Spleen (tissue), 13 donors: Measurements from ENCODE around the gene OTUD6A. TPM values are rescaled to one million over a fixed set of nuclear protein-coding genes. Genes with fewer than 3 reads are reported as not detected.

ENCODE experiments used
- DNase-seq: peaks from one replicate; pipeline ENCODE4 v3.0.0-alpha.2; 2020
- H3K27ac ChIP-seq, 8 donors: fragments of 200-600 bp; sonication (generic) in 7 of 8; 1 replicate in 4 of 8; 2 replicates in 4 of 8; pipeline versions ENCODE4 v1.5.0 to v1.8.0; 2016 to 2021; ENCODE audit warnings: inconsistent platforms in 4 of 8, mild to moderate bottlenecking in 4 of 8, moderate library complexity in 1 of 8
- H3K27me3 ChIP-seq, 7 donors: fragments of 200-600 bp; sonication (generic) in 6 of 7; replicated peaks in 1 of 7; 1 replicate in 4 of 7; 2 replicates in 3 of 7; pipeline versions ENCODE4 v1.5.0 to v1.8.0; 2016 to 2021; ENCODE audit warnings: inconsistent platforms in 3 of 7, mild to moderate bottlenecking in 1 of 7
- H3K36me3 ChIP-seq, 6 donors: fragments of 200-600 bp; sonication (generic) in 5 of 6; 1 replicate in 4 of 6; 2 replicates in 2 of 6; pipeline versions ENCODE4 v1.5.0 to v1.8.0; 2016 to 2021; ENCODE audit warnings: inconsistent platforms in 2 of 6
- H3K4me1 ChIP-seq, 6 donors: fragments of 200-600 bp; sonication (generic) in 5 of 6; 1 replicate in 3 of 6; 2 replicates in 3 of 6; pipeline versions ENCODE4 v1.5.0 to v1.8.0; 2016 to 2021; ENCODE audit warnings: inconsistent platforms in 3 of 6
- H3K4me3 ChIP-seq, 8 donors: fragments of 200-600 bp; sonication (generic) in 7 of 8; 1 replicate in 4 of 8; 2 replicates in 4 of 8; pipeline versions ENCODE4 v1.5.0 to v1.8.0; 2016 to 2021; ENCODE audit warnings: inconsistent platforms in 4 of 8, mild to moderate bottlenecking in 4 of 8, moderate library complexity in 2 of 8
- H3K9me3 ChIP-seq, 8 donors: fragments of 200-600 bp; sonication (generic) in 7 of 8; 1 replicate in 4 of 8; 2 replicates in 4 of 8; pipeline versions ENCODE4 v1.5.0 to v1.8.0; 2016 to 2021; ENCODE audit warnings: inconsistent platforms in 4 of 8
- CTCF ChIP-seq, 11 experiments: fragments of 200-600 bp in 7 of 11; fragments of 450-650 bp in 4 of 11; sonication (generic) in 4 of 11; IDR thresholded peaks in 8 of 11; conservative IDR thresholded peaks in 3 of 11; 1 replicate in 7 of 11; 2 replicates in 4 of 11; pipeline versions ENCODE4 v1.4.0 to v1.8.0; 2016 to 2021; ENCODE audit warnings: antibody characterized with exemption in 11 of 11, inconsistent platforms in 4 of 11, mild to moderate bottlenecking in 1 of 11
- POLR2A ChIP-seq, 3 donors: fragments of 450-650 bp; IDR thresholded peaks; one replicate each; pipeline ENCODE4 v1.5.1; 2017; ENCODE audit warnings: antibody characterized with exemption in 3 of 3, mild to moderate bottlenecking in 1 of 3
- POLR2AphosphoS5 ChIP-seq, 3 donors: sonication (generic); formaldehyde crosslinking; IDR thresholded peaks; one replicate each; pipeline ENCODE4 v1.5.1; 2017; ENCODE audit warnings: antibody characterized with exemption in 3 of 3
- WGBS, 5 donors: extraction: QIAGEN DNeasy Blood & Tissue Kit in 3 of 5; methylation state at CpG; one replicate each; pipeline versions ENCODE4 v1.1.5 to v1.1.7; 2013 to 2018; 5-methylcytosine and 5-hydroxymethylcytosine counted together
- intact Hi-C: fragments of 100-400 bp; cut with DNase I; formaldehyde crosslinking; loops from one replicate; pipeline ENCODE4 v1.15.0; 2023; ENCODE audit warnings: low total_unique reads
- long read RNA-seq, 2 donors: transcript quantifications; one replicate each; lab custom pipeline, GENCODE V29; 2026
- polyA plus RNA-seq, 3 donors: library from polyadenylated mRNA; stranded (reverse); fragments of 200-250 nt; gene quantifications; one replicate each; pipeline ENCODE4 v1.2.1, GENCODE V29; 2013
- total RNA-seq, 7 donors: library from RNA; depleted of rRNA in 3 of 7; stranded (reverse); fragments of >200 nt in 3 of 7; fragmentation: NEBNext Ultra II Directional in 4 of 7; extraction: Animal tissue kit (Norgen Biotek cat#: 25700) in 4 of 7; gene quantifications; one replicate each; pipeline versions ENCODE4 v1.1.0 to v1.2.1, GENCODE V29; 2016 to 2021
- donor health status: healthy with polysubstance abuse.
- donor health status: DM: no; HTN: no; CAD: no; lungs with moderate emphysema.
- donor health status: DM: no; HTN: no; CAD: no.
- donor health status: Bipolar disorder and iron deficiency.
- donor health status: healthy.
- donor health status: DM: no; HTN: no; CAD: no.
- donor health status: DM: yes; HTN: yes; CAD: no.

The OTUD6A gene
- total RNA-seq (not detected), polyA plus RNA-seq (not detected)
- long read RNA-seq, donor 1, result 0 reads
- long read RNA-seq, donor 2, result 0 reads

GRCh38 chrX:70062076-70062475, at the start of gene OTUD6A:
OTUD6A (plus strand) TSS chrX:70062457; CDS start chrX:70062525, 68 bp downstream.
- no peak within 1 kb of the TSS for H3K4me3 ChIP-seq
- H3K36me3 ChIP-seq, result no peaks in the 10 kb centered on the region
- no peaks in the 10 kb centered on the region for H3K4me1 ChIP-seq
- H3K27ac ChIP-seq, result no peak within 1 kb of the TSS
- no peak for DNase-seq
- intact Hi-C loops, result no loop called here
- peaks cover 0 to 7% (median 0%) of the 10 kb centered on the region in 7 donors for H3K27me3 ChIP-seq
- 86 to 98% (median 95%) methylated on average over 11 to 14 of the region's 14 CpGs for WGBS, 5 donors
- no peak for TF ChIP-seq POLR2AphosphoS5 (IDR thresholded peaks at IDR 0.05)
- TF ChIP-seq CTCF (IDR thresholded peaks at IDR 0.05 in 8 of 11, conservative IDR thresholded peaks at IDR 0.05 in 3 of 11), result no peak
- TF ChIP-seq POLR2A (IDR thresholded peaks at IDR 0.05), result no peak
- no peaks in the 10 kb centered on the region for H3K9me3 ChIP-seq

GRCh38 chrX:70012756-70013155, 49.5 kb upstream of the OTUD6A start:
- no peak overlapping the region for H3K27ac ChIP-seq
- WGBS, 5 donors, result 54 to 86% (median 68%) methylated on average over 1 to 4 of the region's 4 CpGs
- H3K27me3 ChIP-seq, result peaks cover 0 to 28% (median 0%) of the 10 kb centered on the region in 7 donors
- H3K4me1 ChIP-seq, result no peaks in the 10 kb centered on the region
- H3K4me3 ChIP-seq, result no peak overlapping the region
- DNase-seq, result no peak
- H3K36me3 ChIP-seq, result no peaks in the 10 kb centered on the region
- intact Hi-C loops, result no loop called here
- TF ChIP-seq CTCF (IDR thresholded peaks at IDR 0.05 in 8 of 11, conservative IDR thresholded peaks at IDR 0.05 in 3 of 11) (no peak), POLR2A (IDR thresholded peaks at IDR 0.05) (no peak), POLR2AphosphoS5 (IDR thresholded peaks at IDR 0.05) (no peak)
- H3K9me3 ChIP-seq, result no peaks in the 10 kb centered on the region

GRCh38 chrX:70013466-70014381, 48.5 kb upstream of the OTUD6A start:
- 59 to 83% (median 64%) methylated on average over 2 to 5 of the region's 5 CpGs for WGBS, 5 donors
- intact Hi-C loops, result no loop called here
- DNase-seq, result no peak

More at GRCh38 chrX:70013466-70014381, 48.5 kb upstream of the OTUD6A start:
- Histone ChIP-seq H3K4me1 (no peaks in the 10 kb centered on the region), H3K9me3 (peaks cover 0 to 4% (median 0%) of the 10 kb centered on the region in 8 donors), H3K27ac (no peak overlapping the region), H3K36me3 (no peaks in the 10 kb centered on the region), H3K4me3 (no peak overlapping the region), H3K27me3 (peaks cover 0 to 28% (median 0%) of the 10 kb centered on the region in 7 donors)
- TF ChIP-seq CTCF (IDR thresholded peaks at IDR 0.05 in 8 of 11, conservative IDR thresholded peaks at IDR 0.05 in 3 of 11), result no peak
- no peak for TF ChIP-seq POLR2A (IDR thresholded peaks at IDR 0.05)
- TF ChIP-seq POLR2AphosphoS5 (IDR thresholded peaks at IDR 0.05), result no peak
